Activated naive CD4-positive, alpha-beta T cell treated with anti-CD3 and anti-CD28 coated beads, Interleukin-2, amount 50 U/mL, for 24 hours (primary cell): Measurements from ENCODE around the gene LRRC61.
"Not testable (repeated sequence)": the region's sequence is repeated elsewhere in the genome, so short reads cannot be mapped to it uniquely, and the experiment has no call there.

Experiments
- H3K27ac Mint-ChIP-seq: one replicate; pipeline ENCODE4 v1.8.0; 2021; ENCODE audit warnings: mild to moderate bottlenecking, mixed read lengths
- H3K27me3 Mint-ChIP-seq: one replicate; pipeline ENCODE4 v1.8.0; 2021; ENCODE audit warnings: mixed read lengths
- H3K36me3 Mint-ChIP-seq: one replicate; pipeline ENCODE4 v1.8.0; 2021; ENCODE audit warnings: mixed read lengths
- H3K4me1 Mint-ChIP-seq: one replicate; pipeline ENCODE4 v1.8.0; 2021; ENCODE audit warnings: mixed read lengths
- H3K4me3 Mint-ChIP-seq: one replicate; pipeline ENCODE4 v1.8.0; 2021; ENCODE audit warnings: mild to moderate bottlenecking, mixed read lengths
- H3K9me3 Mint-ChIP-seq: one replicate; pipeline ENCODE4 v1.8.0; 2021; ENCODE audit warnings: mixed read lengths

Gene LRRC61, protein sequence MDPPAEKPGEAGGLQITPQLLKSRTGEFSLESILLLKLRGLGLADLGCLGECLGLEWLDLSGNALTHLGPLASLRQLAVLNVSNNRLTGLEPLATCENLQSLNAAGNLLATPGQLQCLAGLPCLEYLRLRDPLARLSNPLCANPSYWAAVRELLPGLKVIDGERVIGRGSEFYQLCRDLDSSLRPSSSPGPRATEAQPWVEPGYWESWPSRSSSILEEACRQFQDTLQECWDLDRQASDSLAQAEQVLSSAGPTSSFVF

DNA sequence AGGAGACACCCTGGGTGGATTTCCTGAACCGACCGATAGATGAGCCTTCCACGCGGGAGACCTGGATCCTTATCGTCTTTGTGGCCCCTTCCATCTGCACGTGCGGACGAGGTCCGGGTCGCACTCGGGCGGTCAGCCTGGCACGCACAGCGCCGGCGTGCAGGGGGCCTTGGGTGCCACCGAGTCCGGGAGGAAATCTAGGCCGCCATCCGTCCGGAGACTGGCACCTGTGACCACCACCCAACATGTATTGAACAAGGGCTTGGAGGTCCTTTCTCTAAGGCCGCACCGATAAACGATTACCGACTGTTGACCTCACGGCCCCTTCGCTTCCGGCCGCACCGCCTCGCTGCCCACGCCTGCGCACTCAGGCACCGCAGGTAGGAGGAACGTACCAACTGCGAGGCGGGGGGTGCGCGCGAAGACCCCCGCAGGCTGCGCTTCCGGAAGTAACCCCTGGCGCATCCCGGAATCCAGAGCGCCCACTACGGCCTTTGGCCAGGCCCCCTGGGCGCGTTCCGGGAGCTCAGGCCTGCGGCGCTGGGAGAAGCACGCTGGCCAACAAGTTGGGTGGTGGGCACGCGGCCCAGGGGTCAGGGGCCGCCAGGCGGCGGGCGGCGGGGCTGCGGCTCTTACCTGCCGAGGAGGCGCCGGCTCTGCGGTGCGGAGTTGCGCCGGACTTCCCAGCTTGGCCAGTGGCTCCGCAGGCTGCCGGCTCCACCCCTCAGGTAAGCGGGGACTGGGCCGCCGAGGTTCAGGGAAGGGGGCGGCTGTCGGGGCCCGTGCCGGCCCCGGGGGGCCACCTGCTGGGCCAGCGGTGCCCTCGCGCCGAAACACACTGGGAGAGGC, at the start of gene LRRC61, which contains the start of gene ACTR3C:
LRRC61 (plus strand) TSS at position 523 of the 849 bp plus-strand sequence. CDS start 13,507 bp downstream, outside the sequence.
ACTR3C (minus strand) TSS at position 713 of the 849 bp plus-strand sequence. CDS start 28,249 bp downstream, outside the sequence.
- peaks cover 22% of the 10 kb centered on the region for H3K36me3 Mint-ChIP-seq
- H3K4me1 Mint-ChIP-seq: peaks cover 50% of the 10 kb centered on the region
- peak within 1 kb of the TSS; percentile 100 for H3K27ac Mint-ChIP-seq
- H3K27me3 Mint-ChIP-seq: no peaks in the 10 kb centered on the region
- no peaks in the 10 kb centered on the region for H3K9me3 Mint-ChIP-seq
- peak within 1 kb of the TSS; percentile 98 for H3K4me3 Mint-ChIP-seq

DNA sequence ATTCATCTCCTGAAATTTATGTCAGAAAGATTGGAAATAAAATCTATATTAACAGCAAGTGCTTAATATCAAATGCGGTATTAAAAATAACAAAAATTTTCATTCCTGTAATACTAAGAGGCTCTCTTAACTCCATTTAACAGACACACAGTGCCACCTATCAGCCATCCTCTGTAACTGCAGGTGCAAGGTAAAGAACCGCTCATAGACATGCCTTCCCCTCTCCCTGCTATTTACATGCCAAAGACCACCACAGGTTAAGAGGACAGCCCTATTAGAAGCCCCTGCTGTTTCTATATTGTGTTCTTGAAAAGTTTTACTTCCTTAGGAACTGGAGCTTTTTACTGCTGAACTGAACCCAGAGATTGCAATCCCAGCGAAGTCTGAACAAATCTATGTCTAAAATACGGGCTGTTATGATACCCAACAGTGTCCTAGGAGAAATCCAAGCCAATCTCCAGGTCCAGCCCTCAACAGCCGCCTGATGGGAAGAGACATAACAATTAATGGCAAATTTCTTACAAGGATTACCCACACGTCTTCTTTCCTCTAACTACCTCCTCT, 46.9 kb upstream of the LRRC61 start:
- H3K4me3 Mint-ChIP-seq, H3K27ac Mint-ChIP-seq, H3K9me3 Mint-ChIP-seq, H3K27me3 Mint-ChIP-seq, H3K4me1 Mint-ChIP-seq, H3K36me3 Mint-ChIP-seq: not testable (repeated sequence)

DNA sequence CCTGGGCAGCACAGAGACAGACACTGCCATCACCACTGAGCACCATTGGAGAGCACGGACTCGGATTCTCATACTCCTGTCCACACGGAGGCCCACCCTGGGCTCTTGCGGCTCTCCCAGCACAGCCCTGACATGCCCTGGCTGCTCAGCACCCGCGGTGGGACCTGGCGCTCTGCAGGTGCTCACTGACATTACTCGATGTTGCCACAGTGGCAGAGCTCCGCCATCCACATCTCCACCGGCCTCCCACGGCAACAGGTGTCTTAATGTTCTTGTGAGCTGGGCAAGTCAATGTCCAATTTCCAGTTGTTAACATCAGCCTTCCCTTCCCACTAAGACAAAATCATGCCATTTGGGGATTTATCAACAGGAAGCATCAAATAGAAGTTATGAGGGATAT, 44.8 kb upstream of the LRRC61 start:
- H3K27me3 Mint-ChIP-seq, H3K36me3 Mint-ChIP-seq, H3K9me3 Mint-ChIP-seq, H3K4me1 Mint-ChIP-seq, H3K27ac Mint-ChIP-seq, H3K4me3 Mint-ChIP-seq: not testable (repeated sequence)

DNA sequence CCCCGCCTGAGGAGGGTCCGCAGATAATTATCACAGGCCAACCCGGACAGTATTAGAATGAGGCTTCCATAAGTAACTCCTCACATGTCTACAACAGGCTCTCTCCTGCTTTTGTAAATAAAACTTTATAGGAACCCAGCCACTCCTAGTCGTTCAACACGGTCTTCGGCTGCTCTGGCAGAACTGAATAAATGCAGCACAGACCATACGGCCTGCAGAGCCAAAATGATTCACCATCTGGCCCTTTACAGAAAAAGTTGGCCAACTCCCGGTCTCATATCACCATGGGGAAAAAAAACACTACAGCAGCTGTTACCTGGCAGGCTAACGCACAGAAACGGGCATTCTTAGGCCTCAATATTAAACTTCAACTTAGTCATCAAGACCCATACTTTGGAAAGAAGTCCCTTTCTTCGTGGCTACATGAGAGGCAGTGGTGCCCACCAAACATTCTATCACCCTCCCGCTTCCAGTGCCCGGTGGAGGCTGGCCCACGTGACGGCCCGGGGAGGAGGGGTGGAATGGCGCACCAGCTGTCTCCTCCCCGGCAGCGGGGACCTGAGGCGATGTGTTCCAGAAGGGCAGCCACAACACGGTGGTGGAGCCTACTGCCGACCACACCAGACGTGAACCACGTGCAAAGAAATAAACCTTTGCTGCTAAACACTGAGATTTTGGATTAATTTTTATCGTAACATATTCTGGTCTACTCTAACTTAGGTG, 41.3 kb upstream of the LRRC61 start:
- not testable (repeated sequence) for H3K4me1 Mint-ChIP-seq, H3K27me3 Mint-ChIP-seq, H3K9me3 Mint-ChIP-seq, H3K4me3 Mint-ChIP-seq, H3K36me3 Mint-ChIP-seq, H3K27ac Mint-ChIP-seq

DNA sequence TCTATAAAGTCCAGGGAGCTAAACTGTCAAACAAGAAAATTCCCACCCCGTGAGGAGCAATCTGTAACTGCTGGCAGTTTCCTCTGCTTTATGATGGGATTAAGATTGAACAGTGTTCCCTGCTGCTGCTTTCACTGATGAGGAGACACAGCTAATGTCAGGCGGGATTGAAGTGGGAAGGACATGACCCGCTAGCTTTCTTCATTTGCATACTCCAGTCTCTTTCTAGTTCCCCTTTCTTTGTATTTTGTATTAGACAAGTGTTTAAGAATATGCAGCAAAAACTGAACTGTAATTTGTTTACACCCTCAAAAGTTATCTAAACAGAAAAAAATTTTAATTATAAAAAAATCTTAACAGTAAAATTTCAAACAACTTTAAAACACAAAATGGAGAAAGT, 40.0 kb upstream of the LRRC61 start:
- not testable (repeated sequence) for H3K4me1 Mint-ChIP-seq, H3K27ac Mint-ChIP-seq, H3K36me3 Mint-ChIP-seq, H3K4me3 Mint-ChIP-seq, H3K9me3 Mint-ChIP-seq, H3K27me3 Mint-ChIP-seq

DNA sequence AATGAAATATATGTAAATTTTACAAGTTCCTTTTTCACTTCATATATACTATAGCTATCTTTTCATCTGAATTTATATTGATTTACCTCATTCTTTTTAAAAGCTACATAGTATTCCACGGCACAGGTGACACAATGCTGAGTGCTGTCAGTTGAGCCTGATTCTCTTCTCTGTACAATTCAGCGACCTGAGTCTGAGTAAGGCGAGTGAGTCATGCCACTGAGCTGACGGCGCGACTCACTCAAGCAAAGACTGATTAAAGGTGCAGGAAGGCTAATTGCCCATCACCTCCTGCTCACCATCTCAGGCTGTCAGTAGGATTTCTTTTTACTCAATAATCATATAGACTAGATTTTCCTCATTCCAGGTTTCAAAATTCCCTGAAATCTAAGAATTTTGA, 39.5 kb upstream of the LRRC61 start:
- H3K4me1 Mint-ChIP-seq: not testable (repeated sequence)

DNA sequence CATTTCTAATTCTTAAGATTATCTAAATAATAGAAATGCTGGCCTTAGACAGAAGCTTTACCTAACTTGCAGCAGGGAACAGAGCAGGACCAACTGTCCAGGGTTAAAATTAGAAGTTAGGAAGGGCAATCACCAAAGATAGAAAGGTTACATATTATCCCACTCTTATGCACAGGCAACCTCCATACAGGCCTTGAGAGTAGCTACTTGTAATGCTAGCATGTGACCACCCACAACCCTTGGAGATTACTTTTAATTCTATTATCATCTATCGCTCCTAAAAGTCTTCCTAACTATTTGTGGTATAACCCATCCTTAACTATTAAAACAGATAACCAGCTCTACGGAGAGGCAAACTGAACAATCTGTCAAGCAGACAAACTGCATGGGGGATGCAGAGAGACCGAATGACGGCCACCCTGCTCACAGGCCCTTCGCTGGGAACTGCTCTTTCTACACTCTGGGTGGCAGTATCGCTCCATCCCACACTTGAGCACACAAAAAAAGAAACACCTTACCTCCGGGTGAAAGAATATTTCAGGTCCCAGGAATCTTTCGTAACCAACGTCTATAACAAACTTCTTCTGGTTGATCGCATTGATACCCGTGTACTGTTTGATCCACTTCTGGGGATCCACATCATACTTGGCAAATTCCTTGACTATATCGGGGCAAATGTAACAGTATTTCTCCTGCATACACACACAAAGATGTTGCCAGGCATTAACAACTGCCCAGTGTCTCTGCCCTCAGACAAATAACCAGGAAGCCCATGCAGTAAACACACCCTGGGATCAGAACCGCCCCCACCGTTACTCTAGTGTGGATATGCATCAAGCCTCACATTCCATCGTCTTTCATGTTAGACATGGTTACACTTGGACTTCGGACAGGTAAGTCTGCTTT, 37.1 kb upstream of the LRRC61 start:
- not testable (repeated sequence) for H3K27me3 Mint-ChIP-seq, H3K9me3 Mint-ChIP-seq, H3K36me3 Mint-ChIP-seq, H3K4me3 Mint-ChIP-seq, H3K4me1 Mint-ChIP-seq, H3K27ac Mint-ChIP-seq

More for the DNA sequence above, 39.5 kb upstream of the LRRC61 start:
- not testable (repeated sequence) for H3K27me3 Mint-ChIP-seq, H3K36me3 Mint-ChIP-seq, H3K27ac Mint-ChIP-seq, H3K9me3 Mint-ChIP-seq, H3K4me3 Mint-ChIP-seq

DNA sequence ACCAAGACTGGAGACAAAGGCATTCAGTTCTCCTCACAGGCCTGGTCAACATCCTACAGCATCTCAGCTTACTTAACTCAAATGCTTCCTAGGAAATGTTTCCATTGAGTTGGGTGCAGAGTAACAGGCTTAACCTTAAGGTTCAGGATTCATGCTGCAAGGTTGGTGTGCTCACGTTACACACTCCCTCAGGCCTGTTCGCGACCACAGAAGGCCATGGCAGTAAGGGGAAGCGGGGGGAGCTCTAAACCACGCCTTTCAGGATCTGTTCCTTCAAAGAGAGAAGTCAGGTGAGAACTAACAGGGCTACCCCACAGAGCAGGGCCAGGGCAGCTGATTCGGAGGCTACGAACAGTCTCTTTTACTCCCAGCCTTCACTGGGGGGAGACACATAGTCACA, 35.3 kb upstream of the LRRC61 start:
- not testable (repeated sequence) for H3K4me1 Mint-ChIP-seq, H3K27ac Mint-ChIP-seq, H3K36me3 Mint-ChIP-seq, H3K9me3 Mint-ChIP-seq, H3K4me3 Mint-ChIP-seq, H3K27me3 Mint-ChIP-seq

DNA sequence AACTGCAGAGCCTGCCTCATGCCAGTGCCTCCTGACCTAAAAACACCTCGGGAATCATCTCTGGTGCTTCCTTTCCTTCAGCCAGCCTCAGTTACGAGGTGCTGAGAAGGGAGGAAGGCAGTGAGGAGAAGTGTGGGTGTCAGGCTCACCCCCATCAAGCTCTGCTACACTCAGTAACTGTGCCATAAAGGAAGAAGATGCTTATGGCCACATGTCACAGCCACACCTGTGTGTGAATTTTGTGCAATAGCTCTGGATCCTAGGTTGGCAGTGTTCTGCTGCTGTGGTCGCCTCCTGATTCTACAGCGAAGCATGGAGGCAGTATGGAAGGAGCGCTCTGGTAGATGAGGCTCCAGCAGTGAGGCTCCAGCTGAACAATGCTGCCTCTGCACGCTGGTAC, 34.3 kb upstream of the LRRC61 start:
- not testable (repeated sequence) for H3K9me3 Mint-ChIP-seq, H3K4me1 Mint-ChIP-seq, H3K4me3 Mint-ChIP-seq, H3K27me3 Mint-ChIP-seq, H3K27ac Mint-ChIP-seq, H3K36me3 Mint-ChIP-seq

DNA sequence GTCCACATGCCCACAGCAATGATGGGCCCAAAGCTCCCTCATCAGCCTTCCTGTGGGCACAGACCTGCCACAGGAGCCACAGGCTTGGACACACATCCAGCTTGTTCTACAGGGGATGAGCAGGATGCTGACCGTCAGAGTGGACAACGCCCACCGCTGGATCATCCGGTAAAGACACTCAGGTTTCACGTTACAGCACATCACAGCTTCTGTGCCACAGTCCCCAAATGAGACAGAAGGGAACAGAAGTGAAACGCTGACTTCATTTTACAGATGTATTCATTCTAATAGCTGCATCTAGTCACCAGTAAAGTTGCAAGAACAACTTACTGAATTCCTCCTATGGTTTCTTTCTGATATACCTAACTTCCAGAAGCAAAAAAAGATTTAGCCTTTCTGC, 32.8 kb upstream of the LRRC61 start:
- not testable (repeated sequence) for H3K4me1 Mint-ChIP-seq, H3K9me3 Mint-ChIP-seq, H3K36me3 Mint-ChIP-seq, H3K4me3 Mint-ChIP-seq, H3K27me3 Mint-ChIP-seq, H3K27ac Mint-ChIP-seq

DNA sequence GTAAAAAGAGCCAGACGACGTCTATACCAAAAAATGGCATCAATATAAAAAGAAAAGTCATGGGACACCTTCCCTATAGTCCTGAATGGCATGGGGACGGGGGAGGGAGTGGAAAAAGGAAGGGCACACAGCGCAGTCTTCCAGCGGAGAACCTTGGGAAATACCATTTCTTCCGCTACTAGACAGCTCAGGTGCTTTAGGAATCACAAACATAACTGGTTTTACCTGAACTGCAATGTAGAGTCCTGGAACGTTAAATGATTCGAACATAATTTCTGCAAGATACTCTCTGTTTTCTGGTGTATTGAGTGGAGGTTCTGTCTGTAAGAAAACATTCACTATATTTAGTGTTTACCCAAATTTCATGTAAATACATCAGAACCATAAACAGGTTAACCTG, 28.1 kb upstream of the LRRC61 start:
- not testable (repeated sequence) for H3K27me3 Mint-ChIP-seq, H3K27ac Mint-ChIP-seq, H3K36me3 Mint-ChIP-seq, H3K4me1 Mint-ChIP-seq, H3K9me3 Mint-ChIP-seq, H3K4me3 Mint-ChIP-seq

DNA sequence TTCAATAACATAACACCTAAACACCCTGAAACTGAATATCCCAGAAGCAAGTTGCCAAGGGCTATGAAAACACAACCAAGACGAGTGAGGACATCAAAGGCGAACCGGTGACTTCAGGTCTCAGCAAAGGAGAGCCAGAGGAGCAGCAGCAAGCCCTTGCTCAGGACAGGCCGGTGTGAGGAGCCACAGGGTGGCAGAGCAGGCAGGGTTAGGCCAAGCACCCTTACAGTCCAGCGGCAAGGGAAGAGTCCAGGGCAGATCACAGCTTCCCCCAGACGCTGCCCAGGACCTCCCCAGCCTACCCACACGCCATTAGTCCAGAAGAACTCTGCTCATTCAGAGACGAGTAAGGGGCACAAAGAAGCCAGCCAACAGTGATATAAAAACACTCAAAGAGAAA, 27.5 kb upstream of the LRRC61 start:
- H3K4me1 Mint-ChIP-seq, H3K27ac Mint-ChIP-seq, H3K36me3 Mint-ChIP-seq, H3K4me3 Mint-ChIP-seq, H3K27me3 Mint-ChIP-seq, H3K9me3 Mint-ChIP-seq: not testable (repeated sequence)

DNA sequence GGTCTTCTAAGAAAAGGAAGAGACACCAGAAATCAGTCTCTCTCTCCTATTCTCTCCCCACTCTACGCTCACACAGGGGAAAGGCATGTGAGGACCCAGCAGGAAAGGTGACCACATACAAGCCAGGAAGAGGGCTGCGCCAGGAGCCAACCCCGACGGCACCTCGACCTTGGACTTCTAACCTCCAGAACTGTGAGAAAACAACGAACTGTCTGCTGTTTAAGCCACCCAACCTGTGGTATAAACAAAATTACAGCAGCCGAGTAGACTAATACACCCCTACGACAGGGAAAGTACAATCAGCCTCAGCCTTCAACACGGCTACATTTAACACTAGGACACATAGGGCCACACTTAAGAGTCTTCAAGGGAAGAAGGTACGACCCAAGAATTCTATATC, 26.4 kb upstream of the LRRC61 start:
- H3K9me3 Mint-ChIP-seq, H3K4me3 Mint-ChIP-seq, H3K36me3 Mint-ChIP-seq, H3K4me1 Mint-ChIP-seq, H3K27ac Mint-ChIP-seq, H3K27me3 Mint-ChIP-seq: not testable (repeated sequence)

DNA sequence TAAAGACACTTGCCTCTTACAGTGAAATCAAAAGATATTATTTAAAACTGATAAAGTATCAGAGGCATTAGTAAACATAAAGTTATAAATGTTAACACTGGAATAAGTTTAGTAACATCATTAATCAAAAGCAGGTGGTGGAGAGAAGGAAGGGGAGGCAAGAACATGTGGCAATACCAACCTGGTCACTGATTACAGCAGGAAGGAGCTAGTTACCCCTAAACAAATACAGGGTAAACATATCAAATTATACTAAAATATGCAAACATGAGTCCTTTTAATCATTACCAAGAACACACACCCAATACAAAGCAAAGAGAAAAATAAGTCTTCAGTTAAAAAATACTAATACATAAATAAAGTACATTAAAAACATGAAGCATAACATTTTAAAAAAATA, 25.2 kb upstream of the LRRC61 start:
- H3K4me3 Mint-ChIP-seq, H3K4me1 Mint-ChIP-seq, H3K27me3 Mint-ChIP-seq, H3K27ac Mint-ChIP-seq, H3K9me3 Mint-ChIP-seq, H3K36me3 Mint-ChIP-seq: not testable (repeated sequence)

DNA sequence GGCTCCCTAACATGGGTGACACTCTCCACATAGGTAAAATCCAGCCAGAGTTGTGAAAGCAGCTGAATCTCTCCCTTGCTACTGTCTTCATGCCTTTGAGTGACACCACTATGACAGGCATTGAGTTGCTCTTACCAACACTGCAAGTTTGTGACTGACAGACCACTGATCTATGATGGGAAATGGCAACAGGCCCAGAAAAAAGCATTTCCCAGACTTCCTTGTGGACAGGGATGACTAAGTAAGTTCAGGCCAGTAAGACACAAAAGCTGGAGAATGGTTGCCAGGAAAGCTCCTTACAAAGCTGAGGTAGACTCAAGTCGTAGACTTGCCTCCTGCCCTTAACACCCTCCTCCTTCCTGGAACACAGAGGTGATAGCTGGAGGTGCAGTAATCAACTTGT, 20.2 kb upstream of the LRRC61 start:
- H3K9me3 Mint-ChIP-seq, H3K4me3 Mint-ChIP-seq, H3K36me3 Mint-ChIP-seq, H3K4me1 Mint-ChIP-seq, H3K27ac Mint-ChIP-seq, H3K27me3 Mint-ChIP-seq: not testable (repeated sequence)
